HepG2 (cell line): ENCODE measurements around the gene AHSG. TPM values are rescaled to one million over a fixed set of nuclear protein-coding genes. Genes with fewer than 3 reads are reported as not detected.
A peak's percentile ranks its signal among the peaks of the same experiment; 100 is the strongest.

ENCODE experiments used
- ATAC-seq: fragments of 200-7000 bp; cut with Tn5 transposase; 3 replicates; pipeline ENCODE4 v1.9.1; 2020; ENCODE audit warnings: mild to moderate bottlenecking, moderate library complexity
- BruUV-seq: library from RNA; stranded (reverse); fragments of 400-500 nt; replicated peaks from 2 replicates; lab custom pipeline; 2021; lab: Mats Ljungman, UMichigan
- CTCF ChIA-PET: fragments of 300-600 bp; formaldehyde crosslinking; extraction: SDS; loops from one replicate; lab custom pipeline; 2021; ENCODE audit warnings: low total read pairs, inconsistent platforms, low intra/inter-chr PET ratio; lab: Yijun Ruan, JAX
- POLR2A ChIA-PET: fragments of 350-600 bp; sonication (Branson Sonifier 250); formaldehyde crosslinking; loops from one replicate; lab custom pipeline; 2020; ENCODE audit warnings: antibody characterized with exemption, inconsistent platforms; lab: Yijun Ruan, JAX
- DNase-seq: peaks from one replicate; pipeline ENCODE4 v3.0.0-alpha.2; 2015; ENCODE audit warnings: low spot score
- FAIRE-seq: peaks from 3 replicates; lab custom pipeline; 2011; peaks lifted over from hg19 to GRCh38; lab: Jason Lieb, UNC
- H2AFZ ChIP-seq: one replicate; pipeline ENCODE4 v1.6.1; 2011; ENCODE audit warnings: low read length, inconsistent platforms
- H3K27ac ChIP-seq: fragments of 300-600 bp; 3 replicates; pipeline ENCODE4 v1.8.0; 2011; ENCODE audit warnings: mixed run types, mild to moderate bottlenecking, mixed read lengths, low read length, inconsistent platforms; ENCODE audit not compliant: insufficient read depth; ENCODE audit errors: extremely low read length
- H3K27me3 ChIP-seq, 2 experiments: fragments of 200-600 bp in 1 of 2; 2 replicates in 1 of 2; 3 replicates in 1 of 2; pipeline versions ENCODE4 v1.6.0 to v1.8.0; 2011; ENCODE audit warnings: low read length in 2 of 2, mild to moderate bottlenecking in 2 of 2, moderate library complexity in 2 of 2, inconsistent platforms in 1 of 2; ENCODE audit not compliant: insufficient read depth in 2 of 2, control insufficient read depth in 1 of 2
- H3K36me3 ChIP-seq, 2 experiments: fragments of 200-600 bp in 1 of 2; replicated peaks in 1 of 2; 2 replicates in 1 of 2; 3 replicates in 1 of 2; pipeline versions ENCODE4 v1.5.1 to v1.8.0; 2011; ENCODE audit warnings: low read length in 2 of 2, inconsistent platforms in 1 of 2; ENCODE audit not compliant: insufficient read depth in 2 of 2, control insufficient read depth in 1 of 2
- H3K4me1 ChIP-seq: 2 replicates; pipeline ENCODE4 v1.5.1; 2012; ENCODE audit warnings: low read length, inconsistent platforms; ENCODE audit not compliant: insufficient read depth
- H3K4me2 ChIP-seq: 2 replicates; pipeline ENCODE4 v1.6.0; 2011; ENCODE audit warnings: low read depth, low read length, inconsistent platforms
- H3K4me3 ChIP-seq, 3 experiments: fragments of 200-600 bp in 1 of 3; sonication (generic), shearing (Covaris generic) in 1 of 3; replicated peaks in 1 of 3; 2 replicates each; pipeline ENCODE4 v1.5.1; 2011 to 2016; ENCODE audit warnings: low read length in 3 of 3, inconsistent platforms in 2 of 3, low read depth in 2 of 3, mild to moderate bottlenecking in 2 of 3, control low read depth in 1 of 3, mixed read lengths in 1 of 3; ENCODE audit not compliant: insufficient read depth in 1 of 3
- H3K79me2 ChIP-seq: one replicate; pipeline ENCODE4 v1.6.1; 2011; ENCODE audit warnings: low read length, inconsistent platforms; ENCODE audit not compliant: insufficient read depth
- H3K9ac ChIP-seq: 2 replicates; pipeline ENCODE4 v1.6.0; 2011; ENCODE audit warnings: mild to moderate bottlenecking, low read depth, low read length, inconsistent platforms; ENCODE audit not compliant: insufficient read depth
- H3K9me3 ChIP-seq: 2 replicates; pipeline ENCODE4 v1.5.1; 2012; ENCODE audit warnings: mild to moderate bottlenecking, low read length
- H4K20me1 ChIP-seq: 2 replicates; pipeline ENCODE4 v1.6.0; 2011; ENCODE audit warnings: inconsistent platforms, mild to moderate bottlenecking, low read length, moderate library complexity; ENCODE audit not compliant: insufficient read depth
- AGO2 ChIP-seq: fragments of 200-400 bp; formaldehyde crosslinking; optimal IDR thresholded peaks from 2 replicates; pipeline ENCODE3; 2017; ENCODE audit warnings: mild to moderate bottlenecking, low read depth, low read length, moderate library complexity
- CEBPG ChIP-seq: IDR thresholded peaks from 2 replicates; pipeline ENCODE4 v1.6.1; 2016
- FOXP1 ChIP-seq, 2 experiments: fragments of 450-650 bp in 1 of 2; IDR thresholded peaks; 2 replicates each; pipeline ENCODE4 v1.6.1; 2017 to 2018; ENCODE audit warnings: antibody characterized with exemption in 1 of 2
- HNF4A ChIP-seq: sonication (generic); formaldehyde crosslinking; IDR thresholded peaks from 2 replicates; pipeline ENCODE4 v1.4.0; 2020; ENCODE audit warnings: missing genetic modification reagents
- HNF4G ChIP-seq, 2 experiments: sonication (generic) in 1 of 2; formaldehyde crosslinking in 1 of 2; IDR thresholded peaks; 2 replicates each; pipeline versions ENCODE4 v1.4.0 to v1.6.1; 2011 to 2020; ENCODE audit warnings: borderline replicate concordance in 2 of 2, low read depth in 2 of 2, mild to moderate bottlenecking in 2 of 2, low read length in 1 of 2, missing genetic modification reagents in 1 of 2, moderate library complexity in 1 of 2
- KLF15 ChIP-seq: sonication (generic); formaldehyde crosslinking; IDR thresholded peaks from 2 replicates; pipeline ENCODE4 v1.8.1; 2023; ENCODE audit warnings: borderline replicate concordance, mild to moderate bottlenecking, inconsistent platforms, missing genetic modification reagents, mixed read lengths
- NBN ChIP-seq: fragments of 450-650 bp; conservative IDR thresholded peaks from 2 replicates; pipeline ENCODE4 v1.6.1; 2017
- NFIB ChIP-seq: sonication (generic); formaldehyde crosslinking; IDR thresholded peaks from 2 replicates; pipeline ENCODE4 v1.9.0; 2021; ENCODE audit warnings: missing genetic modification reagents, mild to moderate bottlenecking, borderline replicate concordance
- PRDM10 ChIP-seq: sonication (generic); formaldehyde crosslinking; IDR thresholded peaks from 2 replicates; pipeline ENCODE4 v1.4.0; 2020; ENCODE audit warnings: low read depth, missing genetic modification reagents
- PTBP1 ChIP-seq: fragments of 200-400 bp; formaldehyde crosslinking; IDR thresholded peaks from 2 replicates; pipeline ENCODE4 v1.6.1; 2018; ENCODE audit warnings: low read length, low read depth; ENCODE audit not compliant: poor library complexity, severe bottlenecking
- RXRB ChIP-seq: IDR thresholded peaks from 2 replicates; pipeline ENCODE4 v1.6.1; 2016; ENCODE audit warnings: borderline replicate concordance, missing genetic modification reagents, missing compliant biosample characterization
- SRF ChIP-seq: IDR thresholded peaks from 2 replicates; pipeline ENCODE4 v1.6.1; 2011; ENCODE audit warnings: mild to moderate bottlenecking, low read depth, low read length, moderate library complexity
- ZNF34 ChIP-seq: sonication (generic); formaldehyde crosslinking; IDR thresholded peaks from 2 replicates; pipeline ENCODE4 v1.4.0; 2020; ENCODE audit warnings: mild to moderate bottlenecking, missing genetic modification reagents, borderline replicate concordance
- ZNF577 ChIP-seq: sonication (generic); formaldehyde crosslinking; IDR thresholded peaks from 2 replicates; pipeline ENCODE4 v1.4.0; 2020; ENCODE audit warnings: mild to moderate bottlenecking, low read depth, missing genetic modification reagents, borderline replicate concordance
- WGBS: methylation state at CpG from one replicate; pipeline ENCODE4 v1.1.6; 2017; ENCODE audit warnings: low lambda C conversion rate; 5-methylcytosine and 5-hydroxymethylcytosine counted together
- in situ Hi-C: cut with HindIII; loops from 2 replicates; pipeline ENCODE4 v1.10.0; 2017; ENCODE audit warnings: low pct_unique_long_range_greater_than_20kb; ENCODE audit not compliant: extremely low pct_ligation_motif_present
- intact Hi-C: fragments of 100-400 bp; cut with micrococcal nuclease; formaldehyde crosslinking; loops from one replicate; pipeline ENCODE4 v1.10.0; 2022; ENCODE audit not compliant: unreplicated experiment
- polyA plus RNA-seq, 8 experiments: library from polyadenylated mRNA; depleted of rRNA in 3 of 8; stranded (reverse) in 7 of 8; unstranded in 1 of 8; fragments of >200 nt; fragmentation: Illumina TruSeq in 4 of 8; extraction: Trizol in 4 of 8; gene quantifications; 2 replicates each; pipeline versions ENCODE4 v1.2.1 to v1.2.3, GENCODE V29; 2011 to 2016; ENCODE audit warnings: low read depth in 4 of 8, missing spikeins in 1 of 8, mixed read lengths in 1 of 8; ENCODE audit not compliant: insufficient read depth in 1 of 8
- total RNA-seq, 5 experiments: library from RNA; depleted of rRNA; stranded (reverse); fragments of >200 nt; fragmentation: Illumina TruSeq; extraction: Trizol; gene quantifications; 2 replicates each; pipeline ENCODE4 v1.2.3, GENCODE V29; 2016; ENCODE audit warnings: low read depth in 1 of 5
- TF ChIP-seq, protein P1 (sequence below): IDR thresholded peaks from 2 replicates; pipeline ENCODE4 v1.4.0; 2020; ENCODE audit warnings: mild to moderate bottlenecking, missing genetic modification reagents

Gene AHSG
- total and polyA plus RNA-seq, 2 of the 13 experiments (the other 11 are each of a cell fraction or from before 2014, with no cell fraction given): 2,043 to 19,152 TPM

DNA sequence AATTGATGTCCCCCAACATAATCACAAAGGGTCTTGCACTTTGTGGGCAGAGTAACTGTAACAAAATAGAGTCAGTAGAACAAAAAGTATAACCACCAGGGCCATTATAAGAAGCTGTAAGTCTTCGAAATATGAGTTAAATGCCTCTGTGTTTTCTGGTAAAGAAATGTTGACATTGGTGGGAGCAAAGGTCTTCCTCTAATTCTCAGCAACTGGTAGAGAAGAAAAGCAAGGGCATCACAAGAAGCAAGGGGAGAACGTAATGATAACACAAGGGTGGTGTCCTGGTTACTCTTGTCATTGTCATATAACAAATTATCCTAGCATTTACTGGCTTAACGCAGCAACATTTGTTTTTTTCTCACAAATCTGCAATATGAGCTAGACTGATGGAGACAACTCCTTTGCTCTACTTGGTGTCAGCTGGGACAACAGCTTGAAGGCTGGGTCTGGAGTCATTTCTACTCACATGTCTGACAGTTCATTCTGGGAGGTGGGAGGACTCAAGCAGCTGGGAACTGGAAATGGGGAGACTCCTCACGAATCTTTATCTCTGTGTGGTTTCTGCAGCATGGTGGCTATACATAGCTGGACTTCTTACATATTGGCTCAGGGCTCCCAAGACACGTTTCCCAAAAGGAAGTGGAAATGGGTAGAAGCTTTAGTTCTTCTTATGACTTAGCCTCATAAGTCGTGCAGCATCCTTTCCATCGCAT, 22.1 kb upstream of the AHSG start:
- ChIA-PET POLR2A (interaction anchor here (1.0 to 24.0 kb wide), 5 partner anchors 20 to 193 kb away, joined by 3 to 854 read pairs (median 15); partner anchors contain the start of genes AHSG, DNAJB11, EIF4A2 and TBCCD1), CTCF (interaction anchor here (2.4 to 2.8 kb wide), 2 partner anchors 24 to 26 kb away, joined by 15 to 20 read pairs; no protein-coding TSS in a partner anchor)
- Histone ChIP-seq H3K9me3 (no peaks in the 10 kb centered on the region), H3K27me3 (no peaks in the 10 kb centered on the region), H4K20me1 (no peaks in the 10 kb centered on the region), H3K36me3 (peaks cover under 1 to 5% of the 10 kb centered on the region in 2 experiments; a peak in 3 of 5 replicates), H3K4me1 (peaks cover 75% of the 10 kb centered on the region), H3K79me2 (no peaks in the 10 kb centered on the region), H3K4me2 (peak overlapping the region; percentile 70), H2AFZ (no peak overlapping the region), H3K27ac (peak overlapping the region; percentile 66), H3K4me3 (peak overlapping the region in 1 of 3 experiments; percentile 7; a peak in 2 of 6 replicates), H3K9ac (peak overlapping the region; percentile 40; the same call in 1 of the 2 replicates)
- intact Hi-C loops: loop anchor here (1.0 kb wide), 1 partner anchor 163 kb away; no protein-coding TSS in a partner anchor
- ATAC-seq: no peak
- peak; percentile 64 for FAIRE-seq
- DNase-seq: no peak
- BruUV-seq: no TSS peak
- WGBS: 63% methylated on average over 7 of the region's 7 CpGs
- in situ Hi-C loops: no loop called here
- TF ChIP-seq NBN: no peak
- peak; percentile 64 for TF ChIP-seq HNF4A
- peak; percentile 58 for TF ChIP-seq HNF4G (IDR thresholded peaks at IDR 0.05; ENCODE audit: borderline replicate concordance, low read depth, low read length)
- peak; percentile 32; the same call in 1 of the 2 replicates for TF ChIP-seq HNF4G (CRISPR knock-in tag; IDR thresholded peaks at IDR 0.05; ENCODE audit: borderline replicate concordance, low read depth)
- TF ChIP-seq FOXP1 (IDR thresholded peaks at IDR 0.05): no peak
- peak; percentile 22; the same call in 1 of the 2 replicates for TF ChIP-seq FOXP1 (CRISPR knock-in tag; IDR thresholded peaks at IDR 0.05)
- no peak for TF ChIP-seq KLF15 (CRISPR knock-in tag)
- TF ChIP-seq SRF: no peak
- 0 out of 2 replicates have a peak, but pooled peaks have one; percentile 9 for TF ChIP-seq RXRB (CRISPR knock-in tag)
- 0 out of 2 replicates have a peak, but pooled peaks have one; percentile 41 for TF ChIP-seq PRDM10
- no peak for TF ChIP-seq AGO2
- TF ChIP-seq, protein P1, sequence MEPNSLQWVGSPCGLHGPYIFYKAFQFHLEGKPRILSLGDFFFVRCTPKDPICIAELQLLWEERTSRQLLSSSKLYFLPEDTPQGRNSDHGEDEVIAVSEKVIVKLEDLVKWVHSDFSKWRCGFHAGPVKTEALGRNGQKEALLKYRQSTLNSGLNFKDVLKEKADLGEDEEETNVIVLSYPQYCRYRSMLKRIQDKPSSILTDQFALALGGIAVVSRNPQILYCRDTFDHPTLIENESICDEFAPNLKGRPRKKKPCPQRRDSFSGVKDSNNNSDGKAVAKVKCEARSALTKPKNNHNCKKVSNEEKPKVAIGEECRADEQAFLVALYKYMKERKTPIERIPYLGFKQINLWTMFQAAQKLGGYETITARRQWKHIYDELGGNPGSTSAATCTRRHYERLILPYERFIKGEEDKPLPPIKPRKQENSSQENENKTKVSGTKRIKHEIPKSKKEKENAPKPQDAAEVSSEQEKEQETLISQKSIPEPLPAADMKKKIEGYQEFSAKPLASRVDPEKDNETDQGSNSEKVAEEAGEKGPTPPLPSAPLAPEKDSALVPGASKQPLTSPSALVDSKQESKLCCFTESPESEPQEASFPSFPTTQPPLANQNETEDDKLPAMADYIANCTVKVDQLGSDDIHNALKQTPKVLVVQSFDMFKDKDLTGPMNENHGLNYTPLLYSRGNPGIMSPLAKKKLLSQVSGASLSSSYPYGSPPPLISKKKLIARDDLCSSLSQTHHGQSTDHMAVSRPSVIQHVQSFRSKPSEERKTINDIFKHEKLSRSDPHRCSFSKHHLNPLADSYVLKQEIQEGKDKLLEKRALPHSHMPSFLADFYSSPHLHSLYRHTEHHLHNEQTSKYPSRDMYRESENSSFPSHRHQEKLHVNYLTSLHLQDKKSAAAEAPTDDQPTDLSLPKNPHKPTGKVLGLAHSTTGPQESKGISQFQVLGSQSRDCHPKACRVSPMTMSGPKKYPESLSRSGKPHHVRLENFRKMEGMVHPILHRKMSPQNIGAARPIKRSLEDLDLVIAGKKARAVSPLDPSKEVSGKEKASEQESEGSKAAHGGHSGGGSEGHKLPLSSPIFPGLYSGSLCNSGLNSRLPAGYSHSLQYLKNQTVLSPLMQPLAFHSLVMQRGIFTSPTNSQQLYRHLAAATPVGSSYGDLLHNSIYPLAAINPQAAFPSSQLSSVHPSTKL (CRISPR knock-in tag): peak; percentile 47; the same call in 1 of the 2 replicates
- TF ChIP-seq PTBP1: no peak
- no peak for TF ChIP-seq ZNF34 (CRISPR knock-in tag)
- TF ChIP-seq NFIB (CRISPR knock-in tag): no peak
- no peak for TF ChIP-seq ZNF577 (CRISPR knock-in tag)
- peak; percentile 2; the same call in 1 of the 2 replicates for TF ChIP-seq CEBPG (CRISPR knock-in tag)
